CD14-positive monocyte (primary cell): ENCODE measurements around the gene MON2. TPM values are rescaled to one million over a fixed set of nuclear protein-coding genes. Genes with fewer than 3 reads are reported as not detected.

Experiments used
- DNase-seq, 3 donors: peaks; one replicate each; pipeline ENCODE4 v3.0.0-alpha.2; 2011 to 2022
- H2AFZ ChIP-seq: 2 replicates; pipeline ENCODE4 v1.6.0; 2012; ENCODE audit warnings: mild to moderate bottlenecking, low read depth, low read length, inconsistent platforms; ENCODE audit not compliant: insufficient read depth, poor library complexity, severe bottlenecking
- H3K27ac ChIP-seq, 2 donors: 1 replicate in 1 of 2; 2 replicates in 1 of 2; pipeline ENCODE4 v1.5.1; 2012 to 2013; ENCODE audit warnings: low read length in 2 of 2, control low read depth in 1 of 2, inconsistent platforms in 1 of 2, low read depth in 1 of 2, mild to moderate bottlenecking in 1 of 2
- H3K27me3 ChIP-seq, 2 donors: one replicate each; pipeline versions ENCODE4 v1.6.0 to v1.6.1; 2011 to 2013; ENCODE audit warnings: low read length in 2 of 2; ENCODE audit not compliant: control insufficient read depth in 2 of 2, insufficient read depth in 2 of 2
- H3K36me3 ChIP-seq, 2 donors: replicated peaks in 1 of 2; 1 replicate in 1 of 2; 2 replicates in 1 of 2; pipeline versions ENCODE4 v1.5.1 to v1.6.1; 2012 to 2013; ENCODE audit warnings: low read length in 2 of 2, control low read depth in 1 of 2, inconsistent platforms in 1 of 2, mild to moderate bottlenecking in 1 of 2; ENCODE audit not compliant: insufficient read depth in 2 of 2, control insufficient read depth in 1 of 2
- H3K4me1 ChIP-seq, 2 donors: 1 replicate in 1 of 2; 2 replicates in 1 of 2; pipeline versions ENCODE4 v1.5.1 to v1.6.1; 2012 to 2013; ENCODE audit warnings: low read length in 2 of 2, control low read depth in 1 of 2, inconsistent platforms in 1 of 2, mild to moderate bottlenecking in 1 of 2, moderate library complexity in 1 of 2; ENCODE audit not compliant: insufficient read depth in 2 of 2, control insufficient read depth in 1 of 2
- H3K4me2 ChIP-seq: replicated peaks from 2 replicates; pipeline ENCODE3; 2012; ENCODE audit warnings: low read length, moderate library complexity, mild to moderate bottlenecking; ENCODE audit not compliant: poor library complexity, severe bottlenecking; ENCODE audit errors: extremely low read depth
- H3K4me3 ChIP-seq, 3 experiments: fragments of 200-600 bp in 1 of 3; sonication (generic) in 1 of 3; replicated peaks in 1 of 3; 1 replicate in 2 of 3; 2 replicates in 1 of 3; pipeline ENCODE4 v1.5.1; 2011 to 2013; ENCODE audit warnings: low read length in 3 of 3, mild to moderate bottlenecking in 3 of 3, control low read depth in 2 of 3, low read depth in 2 of 3, inconsistent platforms in 1 of 3, moderate library complexity in 1 of 3
- H3K79me2 ChIP-seq: 2 replicates; pipeline ENCODE4 v1.6.0; 2012; ENCODE audit warnings: mild to moderate bottlenecking, control low read depth, inconsistent platforms, low read length, moderate library complexity; ENCODE audit not compliant: insufficient read depth
- H3K9ac ChIP-seq: 2 replicates; pipeline ENCODE4 v1.6.0; 2017; ENCODE audit warnings: low read length, mild to moderate bottlenecking; ENCODE audit not compliant: insufficient read depth, poor library complexity, severe bottlenecking
- H3K9me3 ChIP-seq, 2 donors: replicated peaks in 1 of 2; 1 replicate in 1 of 2; 2 replicates in 1 of 2; pipeline versions ENCODE4 v1.5.1 to v1.6.1; 2012 to 2013; ENCODE audit warnings: low read length in 2 of 2, control low read depth in 1 of 2; ENCODE audit not compliant: control insufficient read depth in 1 of 2, insufficient read depth in 1 of 2
- H4K20me1 ChIP-seq: 2 replicates; pipeline ENCODE4 v1.6.0; 2012; ENCODE audit warnings: mild to moderate bottlenecking, low read length, control low read depth, moderate library complexity; ENCODE audit not compliant: insufficient read depth
- H3K27ac Mint-ChIP-seq, 7 donors: one replicate each; pipeline ENCODE4 v1.8.0; 2020; ENCODE audit warnings: mild to moderate bottlenecking in 7 of 7, mixed read lengths in 7 of 7, moderate library complexity in 6 of 7, inconsistent platforms in 2 of 7
- H3K27me3 Mint-ChIP-seq, 3 donors: one replicate each; pipeline ENCODE4 v1.8.0; 2021 to 2022; ENCODE audit warnings: low read depth in 3 of 3, mild to moderate bottlenecking in 3 of 3, mixed read lengths in 3 of 3, moderate library complexity in 3 of 3, inconsistent platforms in 1 of 3
- H3K36me3 Mint-ChIP-seq, 2 donors: one replicate each; pipeline ENCODE4 v1.8.0; 2020; ENCODE audit warnings: mixed read lengths in 2 of 2, inconsistent platforms in 1 of 2, mild to moderate bottlenecking in 1 of 2
- H3K4me1 Mint-ChIP-seq: one replicate; pipeline ENCODE4 v1.8.0; 2020; ENCODE audit warnings: mild to moderate bottlenecking, mixed read lengths
- H3K4me3 Mint-ChIP-seq, 2 donors: one replicate each; pipeline ENCODE4 v1.8.0; 2020; ENCODE audit warnings: mild to moderate bottlenecking in 2 of 2, mixed read lengths in 2 of 2, moderate library complexity in 1 of 2
- H3K9me3 Mint-ChIP-seq, 7 donors: one replicate each; pipeline ENCODE4 v1.8.0; 2020 to 2022; ENCODE audit warnings: mixed read lengths in 7 of 7, mild to moderate bottlenecking in 6 of 7, moderate library complexity in 6 of 7, inconsistent platforms in 2 of 7
- WGBS: methylation state at CpG from one replicate; pipeline ENCODE4 v1.1.5; 2013; ENCODE audit warnings: missing lambda C conversion rate; ENCODE audit not compliant: insufficient coverage; 5-methylcytosine and 5-hydroxymethylcytosine counted together
- intact Hi-C, 2 donors: fragments of 100-400 bp; cut with micrococcal nuclease; formaldehyde crosslinking; loops; one replicate each; pipeline versions ENCODE4 v1.15.0 to v1.15.1; 2023
- polyA plus RNA-seq, 3 donors: library from polyadenylated mRNA; depleted of rRNA in 1 of 3; unstranded in 2 of 3; stranded (reverse) in 1 of 3; fragments of 300-500 nt in 2 of 3; fragments of >200 nt in 1 of 3; fragmentation: Illumina TruSeq in 2 of 3; gene quantifications; 1 replicate in 2 of 3; 2 replicates in 1 of 3; pipeline ENCODE4 v1.2.3, GENCODE V29; 2012 to 2021
- TF ChIP-seq, protein P1 (sequence below): fragments of 200-600 bp; IDR thresholded peaks from one replicate; pipeline ENCODE4 v1.8.0; 2022; ENCODE audit warnings: antibody characterized with exemption, mild to moderate bottlenecking

The MON2 gene
- polyA plus RNA-seq, 3 donors = 6.8 to 17.0 (median 9.6) TPM

DNA sequence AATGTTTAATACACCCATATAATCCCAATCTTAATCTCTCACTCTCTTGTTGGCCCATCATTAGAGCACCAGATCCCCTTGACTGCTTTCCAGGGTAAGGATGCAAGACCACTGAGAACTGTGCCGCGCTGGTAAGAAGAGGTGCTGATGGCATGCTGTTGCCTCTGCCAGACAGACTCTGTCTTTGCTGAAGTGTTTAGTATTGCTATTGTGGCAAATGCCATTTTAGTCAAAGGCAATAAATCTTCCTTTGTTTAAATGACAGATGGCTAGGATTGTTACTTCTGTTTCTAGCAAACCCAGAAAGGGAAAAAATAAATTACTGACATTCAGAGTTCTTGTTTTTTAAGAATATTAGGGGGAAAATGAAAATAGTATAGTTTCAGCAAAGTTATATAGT is 152.3 kb downstream of the MON2 start:
- H3K36me3 ChIP-seq = no peaks in the 10 kb centered on the region
- no peak overlapping the region for H3K4me3 ChIP-seq
- intact Hi-C loops = no loop called here
- H3K27ac ChIP-seq = no peak overlapping the region
- no peak overlapping the region for H3K4me3 Mint-ChIP-seq
- peaks cover 6 to 9% of the 10 kb centered on the region in 2 donors for H3K36me3 Mint-ChIP-seq
- DNase-seq = no peak
- H3K9me3 Mint-ChIP-seq = peaks cover 0 to 2% (median 0%) of the 10 kb centered on the region in 7 donors
- H3K4me1 ChIP-seq = peaks cover 0 to 2% of the 10 kb centered on the region in 2 donors
- no peak overlapping the region for H3K4me2 ChIP-seq
- H3K27ac Mint-ChIP-seq = no peak overlapping the region
- WGBS = no CpG with 5 or more reads among the region's 2 CpGs
- no peaks in the 10 kb centered on the region for H3K27me3 ChIP-seq
- H3K27me3 Mint-ChIP-seq = peaks cover 2% of the 10 kb centered on the region in 3 donors
- H3K4me1 Mint-ChIP-seq = peaks cover 2% of the 10 kb centered on the region
- H2AFZ ChIP-seq = no peak overlapping the region
- H3K9me3 ChIP-seq = no peaks in the 10 kb centered on the region
- no peak overlapping the region for H3K9ac ChIP-seq
- H3K79me2 ChIP-seq = no peaks in the 10 kb centered on the region
- TF ChIP-seq, protein P1, sequence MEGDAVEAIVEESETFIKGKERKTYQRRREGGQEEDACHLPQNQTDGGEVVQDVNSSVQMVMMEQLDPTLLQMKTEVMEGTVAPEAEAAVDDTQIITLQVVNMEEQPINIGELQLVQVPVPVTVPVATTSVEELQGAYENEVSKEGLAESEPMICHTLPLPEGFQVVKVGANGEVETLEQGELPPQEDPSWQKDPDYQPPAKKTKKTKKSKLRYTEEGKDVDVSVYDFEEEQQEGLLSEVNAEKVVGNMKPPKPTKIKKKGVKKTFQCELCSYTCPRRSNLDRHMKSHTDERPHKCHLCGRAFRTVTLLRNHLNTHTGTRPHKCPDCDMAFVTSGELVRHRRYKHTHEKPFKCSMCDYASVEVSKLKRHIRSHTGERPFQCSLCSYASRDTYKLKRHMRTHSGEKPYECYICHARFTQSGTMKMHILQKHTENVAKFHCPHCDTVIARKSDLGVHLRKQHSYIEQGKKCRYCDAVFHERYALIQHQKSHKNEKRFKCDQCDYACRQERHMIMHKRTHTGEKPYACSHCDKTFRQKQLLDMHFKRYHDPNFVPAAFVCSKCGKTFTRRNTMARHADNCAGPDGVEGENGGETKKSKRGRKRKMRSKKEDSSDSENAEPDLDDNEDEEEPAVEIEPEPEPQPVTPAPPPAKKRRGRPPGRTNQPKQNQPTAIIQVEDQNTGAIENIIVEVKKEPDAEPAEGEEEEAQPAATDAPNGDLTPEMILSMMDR = no peak
- no peaks in the 10 kb centered on the region for H4K20me1 ChIP-seq

- H3K36me3 ChIP-seq = no peaks in the 10 kb centered on the region
- H4K20me1 ChIP-seq = no peaks in the 10 kb centered on the region
- H3K9me3 ChIP-seq = no peaks in the 10 kb centered on the region
- Mint-ChIP-seq H3K4me1 (peaks cover 25% of the 10 kb centered on the region), H3K27ac (peak overlapping the region in 1 of 7 donors; percentile 10), H3K4me3 (no peak overlapping the region), H3K9me3 (peaks cover 0 to 2% (median 0%) of the 10 kb centered on the region in 7 donors), H3K27me3 (peaks cover 2% of the 10 kb centered on the region in 3 donors), H3K36me3 (peaks cover 4 to 5% of the 10 kb centered on the region in 2 donors)
- no peak overlapping the region for H3K4me2 ChIP-seq
- no peaks in the 10 kb centered on the region for H3K79me2 ChIP-seq
- no peaks in the 10 kb centered on the region for H3K27me3 ChIP-seq
- no peak overlapping the region for H3K9ac ChIP-seq
- intact Hi-C loops = no loop called here
- no peak overlapping the region for H3K27ac ChIP-seq
- H2AFZ ChIP-seq = no peak overlapping the region
- WGBS = 95% methylated on average over 7 of the region's 8 CpGs
- TF ChIP-seq, protein P1 = no peak
- H3K4me3 ChIP-seq = no peak overlapping the region
- no peak for DNase-seq
- H3K4me1 ChIP-seq = peaks cover 20 to 24% of the 10 kb centered on the region in 2 donors
Observed at GRCh38 chr12:62621101-62621638, 154.5 kb downstream of the MON2 start.
